Measurements from ENCODE around the gene STAG2. TPM values are rescaled to one million over a fixed set of nuclear protein-coding genes. Genes with fewer than 3 reads are reported as not detected.
"Not testable (repeated sequence)": the region's sequence is repeated elsewhere in the genome, so short reads cannot be mapped to it uniquely, and the experiment has no call there.

Gene STAG2
- total and polyA plus RNA-seq, 7 donors = 21.6 to 117 (median 60.1) TPM

- 94 to 98% methylated on average over 5 of the region's 5 CpGs for WGBS, 2 donors
- Histone ChIP-seq H3K27me3 (no peaks in the 10 kb centered on the region), H3K4me3 (no peak overlapping the region), H3K4me1 (no peaks in the 10 kb centered on the region), H3K27ac (no peak overlapping the region), H3K36me3 (no peaks in the 10 kb centered on the region), H3K9me3 (no peaks in the 10 kb centered on the region)
- intact Hi-C loops (cut with DNase I) = no loop called here
- TF ChIP-seq EP300 (IDR thresholded peaks at IDR 0.05) (no peak), CTCF (IDR thresholded peaks at IDR 0.05) (no peak), POLR2A (IDR thresholded peaks at IDR 0.05) (no peak), POLR2AphosphoS5 (IDR thresholded peaks at IDR 0.05) (no peak)
- no peak for DNase-seq
These were observed 142.5 kb downstream of the STAG2 start for GRCh38 chrX:124103966-124104365.

GRCh38 chrX:124104512-124104911 lies 143.0 kb downstream of the STAG2 start:
- H3K4me3 ChIP-seq; H3K27ac ChIP-seq; H3K9me3 ChIP-seq; intact Hi-C loops (cut with DNase I); DNase-seq; H3K36me3 ChIP-seq; H3K4me1 ChIP-seq; H3K27me3 ChIP-seq: not testable (repeated sequence)
- WGBS, 2 donors = 90 to 94% methylated on average over 7 of the region's 7 CpGs

- 76 to 84% methylated on average over 4 of the region's 4 CpGs for WGBS, 2 donors
- no peaks in the 10 kb centered on the region for H3K36me3 ChIP-seq
- no peak for DNase-seq
- no peaks in the 10 kb centered on the region for H3K27me3 ChIP-seq
- H3K4me1 ChIP-seq = no peaks in the 10 kb centered on the region
- H3K27ac ChIP-seq = no peak overlapping the region
- H3K9me3 ChIP-seq = peaks cover 0 to 4% (median 0%) of the 10 kb centered on the region in 4 donors
- TF ChIP-seq POLR2AphosphoS5 (IDR thresholded peaks at IDR 0.05) (no peak), EP300 (IDR thresholded peaks at IDR 0.05) (no peak), CTCF (IDR thresholded peaks at IDR 0.05) (no peak), POLR2A (IDR thresholded peaks at IDR 0.05) (no peak)
- intact Hi-C loops (cut with DNase I) = no loop called here
- H3K4me3 ChIP-seq = no peak overlapping the region
These were observed 152.4 kb downstream of the STAG2 start for GRCh38 chrX:124113621-124114600.

GRCh38 chrX:124117325-124117724 lies 155.8 kb downstream of the STAG2 start:
- no peak overlapping the region for H3K4me3 ChIP-seq
- no peak for TF ChIP-seq POLR2A (IDR thresholded peaks at IDR 0.05)
- TF ChIP-seq POLR2AphosphoS5 (IDR thresholded peaks at IDR 0.05) = no peak
- TF ChIP-seq CTCF (IDR thresholded peaks at IDR 0.05) = no peak
- no peak for TF ChIP-seq EP300 (IDR thresholded peaks at IDR 0.05)
- 36 to 63% methylated on average over 1 of the region's 1 CpG for whole genome bisulfite sequencing, 2 donors
- no peaks in the 10 kb centered on the region for H3K36me3 ChIP-seq
- no peak for DNase-seq
- no peaks in the 10 kb centered on the region for H3K9me3 ChIP-seq
- H3K4me1 ChIP-seq = no peaks in the 10 kb centered on the region
- no peak overlapping the region for H3K27ac ChIP-seq
- H3K27me3 ChIP-seq = no peaks in the 10 kb centered on the region
- intact Hi-C loops (cut with DNase I) = no loop called here

GRCh38 chrX:124125471-124125870 lies 164.0 kb downstream of the STAG2 start:
- 85 to 93% methylated on average over 3 of the region's 3 CpGs for WGBS, 2 donors
- no peaks in the 10 kb centered on the region for H3K4me1 ChIP-seq
- intact Hi-C loops (cut with DNase I) = no loop called here
- H3K4me3 ChIP-seq = no peak overlapping the region
- no peak overlapping the region for H3K27ac ChIP-seq
- no peaks in the 10 kb centered on the region for H3K9me3 ChIP-seq
- no peaks in the 10 kb centered on the region for H3K27me3 ChIP-seq
- no peak for DNase-seq
- no peaks in the 10 kb centered on the region for H3K36me3 ChIP-seq
- TF ChIP-seq POLR2A (IDR thresholded peaks at IDR 0.05) = no peak
- TF ChIP-seq EP300 (IDR thresholded peaks at IDR 0.05) = no peak
- TF ChIP-seq CTCF (IDR thresholded peaks at IDR 0.05) = no peak
- TF ChIP-seq POLR2AphosphoS5 (IDR thresholded peaks at IDR 0.05) = no peak

Data from sigmoid colon (tissue), 7 donors.